ENCODE results near the gene TPRN.

TPRN gene

DNA sequence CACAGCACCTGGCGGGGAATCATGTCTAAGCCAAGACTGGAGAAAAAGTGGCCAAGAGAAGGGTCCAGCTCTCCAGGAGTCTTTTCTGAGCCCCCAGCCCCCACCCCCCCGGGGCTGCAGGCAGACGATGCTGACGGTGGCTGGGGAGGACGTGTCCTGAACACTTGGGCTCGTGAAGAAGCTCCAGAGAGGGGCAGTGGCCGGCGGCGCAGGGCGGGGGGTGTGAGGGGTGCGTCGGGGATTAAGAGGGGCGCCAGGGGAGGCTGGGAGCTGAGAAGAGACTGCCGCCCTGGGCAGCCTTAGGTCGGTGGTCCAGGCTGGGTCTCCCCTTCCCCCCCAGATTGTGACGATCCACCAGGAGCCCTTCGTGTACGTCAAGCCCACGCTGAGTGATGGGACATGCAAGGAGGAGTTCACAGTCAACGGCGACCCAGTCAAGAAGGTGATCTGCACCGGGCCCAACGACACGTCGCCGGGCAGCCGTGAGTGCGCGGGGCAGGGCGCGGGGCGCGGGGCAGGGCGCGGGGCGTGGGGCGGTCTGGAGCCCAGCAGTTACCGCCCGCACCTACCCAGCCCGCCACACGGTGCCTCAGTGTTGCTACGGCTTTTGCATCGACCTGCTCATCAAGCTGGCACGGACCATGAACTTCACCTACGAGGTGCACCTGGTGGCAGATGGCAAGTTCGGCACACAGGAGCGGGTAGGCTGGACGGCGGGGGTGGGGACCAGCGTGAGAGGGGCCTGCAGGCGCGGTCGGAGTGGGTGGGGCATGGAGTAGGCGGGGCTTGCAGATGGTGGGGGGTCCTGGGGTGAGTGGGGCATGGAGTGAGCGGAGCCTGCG is 39.6 kb downstream of the TPRN start:
- DNase-seq (ENCODE audit: low read depth): no peak
- TF ChIP-seq, protein P1, sequence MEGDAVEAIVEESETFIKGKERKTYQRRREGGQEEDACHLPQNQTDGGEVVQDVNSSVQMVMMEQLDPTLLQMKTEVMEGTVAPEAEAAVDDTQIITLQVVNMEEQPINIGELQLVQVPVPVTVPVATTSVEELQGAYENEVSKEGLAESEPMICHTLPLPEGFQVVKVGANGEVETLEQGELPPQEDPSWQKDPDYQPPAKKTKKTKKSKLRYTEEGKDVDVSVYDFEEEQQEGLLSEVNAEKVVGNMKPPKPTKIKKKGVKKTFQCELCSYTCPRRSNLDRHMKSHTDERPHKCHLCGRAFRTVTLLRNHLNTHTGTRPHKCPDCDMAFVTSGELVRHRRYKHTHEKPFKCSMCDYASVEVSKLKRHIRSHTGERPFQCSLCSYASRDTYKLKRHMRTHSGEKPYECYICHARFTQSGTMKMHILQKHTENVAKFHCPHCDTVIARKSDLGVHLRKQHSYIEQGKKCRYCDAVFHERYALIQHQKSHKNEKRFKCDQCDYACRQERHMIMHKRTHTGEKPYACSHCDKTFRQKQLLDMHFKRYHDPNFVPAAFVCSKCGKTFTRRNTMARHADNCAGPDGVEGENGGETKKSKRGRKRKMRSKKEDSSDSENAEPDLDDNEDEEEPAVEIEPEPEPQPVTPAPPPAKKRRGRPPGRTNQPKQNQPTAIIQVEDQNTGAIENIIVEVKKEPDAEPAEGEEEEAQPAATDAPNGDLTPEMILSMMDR (IDR thresholded peaks at IDR 0.05; ENCODE audit: control insufficient read depth, extremely low read depth, insufficient read depth): no peak
- H3K4me3 ChIP-seq (ENCODE audit: low read depth, low read length): no peak overlapping the region

DNA sequence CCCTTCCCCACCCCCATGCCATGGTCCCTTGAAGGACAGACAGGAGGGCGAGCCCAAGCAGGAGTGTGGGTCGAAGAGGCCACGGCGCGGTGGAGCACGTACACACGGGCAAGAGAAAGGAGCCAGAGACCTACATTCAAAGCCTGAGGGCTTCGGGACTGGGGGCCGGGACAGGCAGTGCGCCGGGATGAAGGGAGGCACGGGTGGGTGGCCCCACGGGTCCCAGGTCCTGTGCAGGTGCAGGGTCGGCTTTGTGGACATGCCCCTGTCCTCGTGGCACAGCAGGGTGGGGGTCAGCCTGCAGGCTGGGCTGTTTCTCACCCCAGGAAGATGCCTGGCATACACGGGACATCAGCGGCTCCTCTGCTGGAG is 40.5 kb downstream of the TPRN start:
- TF ChIP-seq, protein P1 (IDR thresholded peaks at IDR 0.05; ENCODE audit: control insufficient read depth, extremely low read depth, insufficient read depth): no peak
- DNase-seq (ENCODE audit: low read depth): no peak
- H3K4me3 ChIP-seq (ENCODE audit: low read depth, low read length): no peak overlapping the region

DNA sequence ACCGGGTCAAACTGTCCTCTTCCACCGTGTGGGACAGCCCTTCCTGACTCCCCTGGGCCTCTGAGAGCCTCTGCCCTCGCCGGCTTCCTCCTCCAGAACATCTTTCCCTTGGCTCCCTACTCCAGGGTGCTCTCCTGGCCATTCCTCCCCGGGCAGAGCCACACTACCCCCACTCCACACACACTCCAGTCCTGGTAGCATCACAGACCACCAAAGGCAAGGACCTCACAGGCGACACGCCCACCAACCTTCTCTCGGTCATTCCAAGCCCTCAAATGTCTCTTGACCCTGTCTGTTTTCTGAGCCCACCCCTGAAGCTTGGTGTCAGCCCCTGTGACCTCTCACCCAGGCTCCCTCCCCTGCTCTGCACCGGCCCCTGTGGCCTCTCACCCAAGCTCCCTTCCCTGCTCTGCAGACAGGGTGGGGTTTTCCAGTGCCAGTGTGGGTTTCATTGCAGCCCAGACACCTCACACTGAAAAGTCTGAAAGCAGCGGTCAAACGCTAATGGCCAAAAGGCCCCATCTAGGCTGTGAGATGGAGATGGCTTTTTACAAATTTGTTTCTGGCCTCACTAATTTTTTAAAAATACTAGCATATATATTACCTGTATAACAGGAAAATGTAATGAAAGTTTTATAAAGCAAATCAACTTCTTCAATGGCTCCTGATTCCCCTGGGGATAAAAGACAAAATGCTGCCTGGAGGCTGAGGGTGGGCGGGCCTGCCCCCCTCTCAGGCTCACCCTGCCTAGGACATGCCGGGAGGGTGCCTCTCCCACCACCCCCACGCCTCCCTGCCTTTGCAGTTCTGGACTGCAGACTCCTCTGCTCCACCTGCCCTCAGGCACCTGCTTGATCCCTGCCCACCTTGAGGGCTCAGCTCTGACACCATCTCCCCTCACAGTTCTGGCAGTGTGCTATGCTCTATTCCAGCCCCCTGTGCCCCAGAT is 41.2 kb downstream of the TPRN start:
- DNase-seq (ENCODE audit: low read depth): no peak
- no peak overlapping the region for H3K4me3 ChIP-seq (ENCODE audit: low read depth, low read length)
- TF ChIP-seq, protein P1 (IDR thresholded peaks at IDR 0.05; ENCODE audit: control insufficient read depth, extremely low read depth, insufficient read depth): no peak

DNA sequence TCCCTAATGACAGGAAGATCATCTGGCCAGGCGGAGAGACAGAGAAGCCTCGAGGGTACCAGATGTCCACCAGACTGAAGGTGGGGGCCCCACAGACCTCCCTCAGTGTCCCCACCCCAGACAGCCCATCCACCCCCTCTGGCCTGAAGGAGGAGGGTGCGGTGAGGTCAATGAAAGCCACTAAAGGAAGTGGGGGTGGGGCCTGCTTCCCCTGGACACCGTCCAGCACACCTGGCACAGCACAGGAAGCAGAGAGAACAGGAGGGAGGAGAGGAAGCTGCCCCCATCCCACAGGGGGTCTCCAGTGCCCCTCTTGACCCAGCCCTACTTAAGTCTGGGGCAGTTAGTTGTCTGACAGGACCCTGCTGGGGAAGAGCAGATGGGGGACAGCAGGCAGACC is 41.9 kb downstream of the TPRN start:
- DNase-seq (ENCODE audit: low read depth): no peak
- TF ChIP-seq, protein P1 (IDR thresholded peaks at IDR 0.05; ENCODE audit: control insufficient read depth, extremely low read depth, insufficient read depth): no peak
- H3K4me3 ChIP-seq (ENCODE audit: low read depth, low read length): no peak overlapping the region

DNA sequence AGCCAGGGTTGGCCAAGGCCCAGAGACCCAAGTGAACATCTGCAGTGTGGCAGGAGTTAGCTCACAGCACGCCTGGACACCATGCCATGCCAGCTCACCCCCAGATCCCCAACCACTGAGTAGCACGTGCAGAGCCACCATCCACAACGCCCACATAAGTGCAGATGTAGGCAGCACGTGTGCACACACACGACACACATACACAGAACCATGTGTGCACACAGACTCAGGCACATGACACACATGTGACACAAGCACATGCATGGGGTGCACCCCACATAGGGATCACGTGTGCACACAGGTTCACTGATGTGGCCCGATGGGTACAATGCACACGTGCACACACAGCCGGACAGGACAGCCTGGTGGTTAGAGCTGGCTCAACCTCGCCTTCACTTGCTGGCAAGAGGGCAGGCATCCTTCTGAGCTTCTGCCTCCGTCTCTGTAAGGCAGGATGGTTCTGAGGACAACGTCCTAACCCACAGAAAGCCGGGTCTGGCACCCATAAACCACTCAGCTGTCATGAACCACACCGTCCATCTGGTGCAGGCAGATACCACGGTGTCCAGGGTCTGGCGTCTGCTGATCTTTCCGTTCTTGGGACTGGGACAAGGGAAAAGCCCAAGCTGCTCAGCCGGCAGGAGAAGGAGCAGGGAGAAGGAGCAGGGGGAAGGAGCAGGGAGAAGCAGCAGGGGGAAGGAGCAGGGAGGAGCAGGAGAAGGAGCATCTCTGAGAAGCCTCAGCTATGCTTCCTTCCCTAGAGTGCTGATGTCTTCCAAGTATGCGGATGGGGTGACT is 42.7 kb downstream of the TPRN start:
- no peak overlapping the region for H3K4me3 ChIP-seq (ENCODE audit: low read depth, low read length)
- TF ChIP-seq, protein P1 (IDR thresholded peaks at IDR 0.05; ENCODE audit: control insufficient read depth, extremely low read depth, insufficient read depth): no peak
- DNase-seq (ENCODE audit: low read depth): no peak

DNA sequence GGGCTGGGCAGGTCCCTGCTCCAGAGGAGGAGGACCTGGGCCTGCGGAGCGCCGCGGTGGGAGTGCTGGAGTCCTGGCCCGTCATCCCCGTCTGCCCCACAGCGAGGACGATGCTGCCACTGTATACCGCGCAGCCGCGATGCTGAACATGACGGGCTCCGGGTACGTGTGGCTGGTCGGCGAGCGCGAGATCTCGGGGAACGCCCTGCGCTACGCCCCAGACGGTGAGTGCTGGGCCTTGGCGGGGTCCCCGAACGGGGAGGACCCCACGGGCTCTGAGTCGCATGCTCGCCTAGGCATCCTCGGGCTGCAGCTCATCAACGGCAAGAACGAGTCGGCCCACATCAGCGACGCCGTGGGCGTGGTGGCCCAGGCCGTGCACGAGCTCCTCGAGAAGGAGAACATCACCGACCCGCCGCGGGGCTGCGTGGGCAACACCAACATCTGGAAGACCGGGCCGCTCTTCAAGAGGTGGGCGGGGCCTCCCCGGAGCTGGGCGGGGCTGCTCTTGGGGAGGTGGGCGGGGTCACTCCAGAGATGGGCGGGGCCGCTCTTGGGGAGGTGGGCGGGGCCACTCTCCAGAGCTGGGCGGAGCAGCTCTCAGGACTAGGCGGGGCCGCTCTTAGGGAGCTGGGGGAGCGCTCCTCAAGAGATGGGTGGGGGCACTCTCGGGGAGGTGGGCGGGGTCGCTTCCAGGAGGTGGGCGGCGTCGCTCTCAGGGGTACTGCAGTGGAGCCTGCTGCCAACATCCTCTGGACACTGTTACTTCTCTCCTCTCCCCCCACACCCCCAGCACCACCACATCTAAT is 43.8 kb downstream of the TPRN start:
- TF ChIP-seq, protein P1 (IDR thresholded peaks at IDR 0.05; ENCODE audit: control insufficient read depth, extremely low read depth, insufficient read depth): no peak
- no peak overlapping the region for H3K4me3 ChIP-seq (ENCODE audit: low read depth, low read length)
- DNase-seq (ENCODE audit: low read depth): no peak

All from LNCaP clone FGC (cell line).